IPS DF 4.7 (cell line): ENCODE measurements around the gene OAT.
"Not testable (repeated sequence)": the region's sequence is repeated elsewhere in the genome, so short reads cannot be mapped to it uniquely, and the experiment has no call there.

Experiments used
- DNase-seq: peaks from one replicate; pipeline ENCODE4 v3.0.0-alpha.2; 2013; ENCODE audit warnings: low spot score; ENCODE audit errors: extremely low read depth

Gene OAT

GRCh38 chr10:124379609-124380193 is 39.0 kb downstream of the OAT start:
- DNase-seq, result no peak

- no peak for DNase-seq
These were observed 39.7 kb downstream of the OAT start for GRCh38 chr10:124378881-124379471.

GRCh38 chr10:124378271-124378670 is 40.5 kb downstream of the OAT start:
- no peak for DNase-seq

- no peak for DNase-seq
These were observed 41.6 kb downstream of the OAT start for GRCh38 chr10:124377101-124377500.

- DNase-seq, result no peak
These were observed 42.3 kb downstream of the OAT start for GRCh38 chr10:124376411-124376810.

- no peak for DNase-seq
These were observed 43.0 kb downstream of the OAT start for GRCh38 chr10:124375691-124376090.

- DNase-seq, result no peak
These were observed 43.4 kb downstream of the OAT start for GRCh38 chr10:124375353-124375614.

- DNase-seq, result no peak
These were observed 44.0 kb downstream of the OAT start for GRCh38 chr10:124374535-124375352.

GRCh38 chr10:124372899-124373298 is 45.8 kb downstream of the OAT start:
- no peak for DNase-seq

GRCh38 chr10:124370426-124370825 is 48.3 kb downstream of the OAT start:
- no peak for DNase-seq

GRCh38 chr10:124369986-124370385 is 48.7 kb downstream of the OAT start:
- no peak for DNase-seq

GRCh38 chr10:124369533-124369932 is 49.2 kb downstream of the OAT start:
- DNase-seq, result not testable (repeated sequence)

- DNase-seq, result no peak
These were observed 49.7 kb downstream of the OAT start for GRCh38 chr10:124369066-124369465.

GRCh38 chr10:124367936-124368335 is 50.8 kb downstream of the OAT start:
- DNase-seq, result no peak

- DNase-seq, result no peak
These were observed 51.3 kb downstream of the OAT start for GRCh38 chr10:124367414-124367813.

- DNase-seq, result no peak
These were observed 51.9 kb downstream of the OAT start for GRCh38 chr10:124366825-124367224.

GRCh38 chr10:124366343-124366742 is 52.4 kb downstream of the OAT start:
- DNase-seq, result no peak

- no peak for DNase-seq
These were observed 54.0 kb downstream of the OAT start for GRCh38 chr10:124364674-124365073.

- DNase-seq, result no peak
These were observed 56.2 kb downstream of the OAT start for GRCh38 chr10:124362568-124362967.

GRCh38 chr10:124359336-124359832 is 59.3 kb downstream of the OAT start:
- DNase-seq, result no peak

GRCh38 chr10:124357561-124357885 is 61.2 kb downstream of the OAT start:
- no peak for DNase-seq

- no peak for DNase-seq
These were observed 61.8 kb downstream of the OAT start for GRCh38 chr10:124356701-124357560.
